ENCODE data around the gene TMEM167B. TPM values are rescaled to one million over a fixed set of nuclear protein-coding genes. Genes with fewer than 3 reads are reported as not detected.

Gene TMEM167B
- total and polyA plus RNA-seq, 2 experiments from 2014 or later = 27.7 to 35.6 TPM

- no peak overlapping the region for H3K4me2 ChIP-seq (ENCODE audit: unreplicated experiment)
- H3K9me2 ChIP-seq (ENCODE audit: insufficient read depth) = no peaks in the 10 kb centered on the region
- 82 to 94% methylated on average over 3 of the region's 3 CpGs for WGBS, 2 experiments (ENCODE audit: low coverage in 1 of 2, low lambda C conversion rate in 2 of 2, missing lambda C conversion rate in 2 of 2)
- H3K36me3 ChIP-seq (ENCODE audit: low read depth) = no peaks in the 10 kb centered on the region
- no peaks in the 10 kb centered on the region for H3K27me3 ChIP-seq (replicated peaks; ENCODE audit: insufficient read depth)
- no peak overlapping the region for H3K9ac ChIP-seq
- in situ Hi-C loops (cut with MboI) = no loop called here
- H3K4me3 ChIP-seq = no peak overlapping the region
- no peak overlapping the region for H2AFZ ChIP-seq
- H3K4me1 ChIP-seq (ENCODE audit: insufficient read depth) = peaks cover 15% of the 10 kb centered on the region
- no peaks in the 10 kb centered on the region for H4K20me1 ChIP-seq (ENCODE audit: insufficient read depth)
- TF ChIP-seq EZH2 (IDR thresholded peaks at IDR 0.05; ENCODE audit: insufficient read depth, poor library complexity, severe bottlenecking) (no peak), EZH2phosphoT487 (IDR thresholded peaks at IDR 0.05; ENCODE audit: insufficient read depth, low read depth) (no peak)
- peaks cover 11% of the 10 kb centered on the region for H3F3A ChIP-seq (ENCODE audit: insufficient read depth)
- no peaks in the 10 kb centered on the region for H3K9me3 ChIP-seq (ENCODE audit: low read depth)
- no peak for DNase-seq
- H3K27ac ChIP-seq = no peak overlapping the region
- H3K79me2 ChIP-seq (ENCODE audit: insufficient read depth) = no peaks in the 10 kb centered on the region
These were observed 7.1 kb upstream of the TMEM167B start for GRCh38 chr1:109083501-109083900.

DNA sequence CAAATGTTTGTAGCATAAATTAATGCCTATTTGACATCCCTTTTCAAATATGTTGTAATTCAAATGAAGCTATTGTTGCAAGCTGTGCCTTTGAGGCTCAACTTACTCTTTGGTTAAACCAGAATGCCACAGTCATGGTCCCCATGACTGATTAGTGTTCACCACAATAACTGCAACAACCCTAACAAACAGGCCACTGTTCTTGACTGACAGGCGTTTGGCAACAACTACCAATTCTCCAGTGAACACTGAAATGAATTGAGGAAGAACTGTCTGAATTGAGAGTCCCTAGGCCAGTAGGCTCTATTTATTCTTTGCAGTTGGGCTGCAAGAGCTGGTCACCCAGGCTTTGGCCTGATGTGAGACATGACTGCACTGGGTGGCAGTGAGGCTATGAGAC, 6.6 kb upstream of the TMEM167B start:
- no peaks in the 10 kb centered on the region for H3K79me2 ChIP-seq (ENCODE audit: insufficient read depth)
- no peak for DNase-seq
- H3K27ac ChIP-seq = no peak overlapping the region
- H2AFZ ChIP-seq = no peak overlapping the region
- no peaks in the 10 kb centered on the region for H4K20me1 ChIP-seq (ENCODE audit: insufficient read depth)
- peaks cover 11% of the 10 kb centered on the region for H3F3A ChIP-seq (ENCODE audit: insufficient read depth)
- no peaks in the 10 kb centered on the region for H3K9me3 ChIP-seq (ENCODE audit: low read depth)
- no peaks in the 10 kb centered on the region for H3K9me2 ChIP-seq (ENCODE audit: insufficient read depth)
- in situ Hi-C loops (cut with MboI) = no loop called here
- no peaks in the 10 kb centered on the region for H3K36me3 ChIP-seq (ENCODE audit: low read depth)
- TF ChIP-seq EZH2 (IDR thresholded peaks at IDR 0.05; ENCODE audit: insufficient read depth, poor library complexity, severe bottlenecking) (no peak), EZH2phosphoT487 (IDR thresholded peaks at IDR 0.05; ENCODE audit: insufficient read depth, low read depth) (no peak)
- H3K27me3 ChIP-seq (replicated peaks; ENCODE audit: insufficient read depth) = no peaks in the 10 kb centered on the region
- 59 to 61% methylated on average over 1 of the region's 1 CpG for WGBS, 2 experiments (ENCODE audit: low coverage in 1 of 2, low lambda C conversion rate in 2 of 2, missing lambda C conversion rate in 2 of 2)
- no peak overlapping the region for H3K4me2 ChIP-seq (ENCODE audit: unreplicated experiment)
- no peak overlapping the region for H3K9ac ChIP-seq
- peaks cover 15% of the 10 kb centered on the region for H3K4me1 ChIP-seq (ENCODE audit: insufficient read depth)
- H3K4me3 ChIP-seq = no peak overlapping the region

GRCh38 chr1:109084563-109085517, 5.7 kb upstream of the TMEM167B start:
- Histone ChIP-seq H3K4me2 (ENCODE audit: unreplicated experiment) (no peak overlapping the region), H3K4me1 (ENCODE audit: insufficient read depth) (peaks cover 10% of the 10 kb centered on the region), H2AFZ (no peak overlapping the region), H3K27ac (no peak overlapping the region), H4K20me1 (ENCODE audit: insufficient read depth) (no peaks in the 10 kb centered on the region), H3K9me2 (ENCODE audit: insufficient read depth) (no peaks in the 10 kb centered on the region), H3K9ac (no peak overlapping the region), H3K27me3 (replicated peaks; ENCODE audit: insufficient read depth) (no peaks in the 10 kb centered on the region), H3K36me3 (ENCODE audit: low read depth) (no peaks in the 10 kb centered on the region), H3K9me3 (ENCODE audit: low read depth) (no peaks in the 10 kb centered on the region), H3K4me3 (no peak overlapping the region), H3F3A (ENCODE audit: insufficient read depth) (peaks cover 11% of the 10 kb centered on the region), H3K79me2 (ENCODE audit: insufficient read depth) (peaks cover 6% of the 10 kb centered on the region; the same call in 1 of the 2 replicates)
- no peak for TF ChIP-seq EZH2phosphoT487 (IDR thresholded peaks at IDR 0.05; ENCODE audit: insufficient read depth, low read depth)
- no peak for TF ChIP-seq EZH2 (IDR thresholded peaks at IDR 0.05; ENCODE audit: insufficient read depth, poor library complexity, severe bottlenecking)
- DNase-seq = no peak
- WGBS, 2 experiments (ENCODE audit: low coverage in 1 of 2, low lambda C conversion rate in 2 of 2, missing lambda C conversion rate in 2 of 2) = 82 to 84% methylated on average over 13 of the region's 13 CpGs
- in situ Hi-C loops (cut with MboI) = no loop called here

- Histone ChIP-seq H3F3A (ENCODE audit: insufficient read depth) (peaks cover 21% of the 10 kb centered on the region), H2AFZ (peak overlapping the region; percentile 99), H3K4me1 (ENCODE audit: insufficient read depth) (peaks cover 18% of the 10 kb centered on the region), H3K9ac (peak overlapping the region; percentile 97; the same call in 1 of the 2 replicates), H3K9me3 (ENCODE audit: low read depth) (no peaks in the 10 kb centered on the region), H3K4me2 (ENCODE audit: unreplicated experiment) (peak overlapping the region; percentile 94), H3K27ac (peak overlapping the region; percentile 97; the same call in 1 of the 2 replicates), H4K20me1 (ENCODE audit: insufficient read depth) (no peaks in the 10 kb centered on the region), H3K4me3 (peak overlapping the region; percentile 92), H3K27me3 (replicated peaks; ENCODE audit: insufficient read depth) (no peaks in the 10 kb centered on the region), H3K36me3 (ENCODE audit: low read depth) (peaks cover 11% of the 10 kb centered on the region), H3K79me2 (ENCODE audit: insufficient read depth) (peaks cover 47% of the 10 kb centered on the region), H3K9me2 (ENCODE audit: insufficient read depth) (no peaks in the 10 kb centered on the region)
- WGBS, 2 experiments (ENCODE audit: low coverage in 1 of 2, low lambda C conversion rate in 2 of 2, missing lambda C conversion rate in 2 of 2) = 64 to 67% methylated on average over 31 of the region's 31 CpGs
- in situ Hi-C loops (cut with MboI) = no loop called here
- TF ChIP-seq EZH2phosphoT487 (IDR thresholded peaks at IDR 0.05; ENCODE audit: insufficient read depth, low read depth) = no peak
- no peak for TF ChIP-seq EZH2 (IDR thresholded peaks at IDR 0.05; ENCODE audit: insufficient read depth, poor library complexity, severe bottlenecking)
- peak; percentile 86 for DNase-seq
These were observed 1.1 kb upstream of the TMEM167B start for GRCh38 chr1:109089242-109090015.

Data from GM23248 (cell line).